Measurements from ENCODE around the gene DUXB.

GRCh38 chr16:75697571-75697970, 3.7 kb downstream of the DUXB start:
- TF ChIP-seq GATA2 (IDR thresholded peaks at IDR 0.05; ENCODE audit: low read depth, low read length) (no peak), GATA3 (IDR thresholded peaks at IDR 0.05; ENCODE audit: low read depth, low read length) (no peak)

All from SH-SY5Y (cell line).